Umbilical cord (tissue), 2 donors: ENCODE measurements around the gene PSORS1C2. TPM values are rescaled to one million over a fixed set of nuclear protein-coding genes. Genes with fewer than 3 reads are reported as not detected.
"Not testable (repeated sequence)": the region's sequence is repeated elsewhere in the genome, so short reads cannot be mapped to it uniquely, and the experiment has no call there.

Experiments used
- DNase-seq: peaks from one replicate; pipeline ENCODE4 v3.0.0-alpha.2; 2015; ENCODE audit warnings: low spot score
- total RNA-seq: library from RNA; depleted of rRNA; stranded (reverse); fragments of >200 nt; gene quantifications from one replicate; pipeline ENCODE4 v1.2.3, GENCODE V29; 2014; ENCODE audit warnings: low replicate concordance; ENCODE audit not compliant: insufficient read depth

PSORS1C2 gene
- total RNA-seq, 1 donor from 2014 or later, result not detected

GRCh38 chr6:31165986-31166385 is 27.1 kb upstream of the PSORS1C2 start:
- DNase-seq, result no peak

- DNase-seq, result not testable (repeated sequence)
Observed at GRCh38 chr6:31165064-31165832, 26.4 kb upstream of the PSORS1C2 start.

- DNase-seq, result not testable (repeated sequence)
Observed at GRCh38 chr6:31164475-31165063, 25.7 kb upstream of the PSORS1C2 start.

GRCh38 chr6:31163922-31164321 is 25.1 kb upstream of the PSORS1C2 start:
- no peak for DNase-seq

- DNase-seq, result no peak
Observed at GRCh38 chr6:31162463-31163165, 23.7 kb upstream of the PSORS1C2 start.

- DNase-seq, result no peak
Observed at GRCh38 chr6:31161216-31162126, 22.6 kb upstream of the PSORS1C2 start.

GRCh38 chr6:31158863-31159855 is 20.3 kb upstream of the PSORS1C2 start:
- peak; percentile 11 for DNase-seq

GRCh38 chr6:31158140-31158862 is 19.4 kb upstream of the PSORS1C2 start, which contains the start of gene TCF19:
TCF19 (plus strand) TSS chr6:31158589; CDS start chr6:31159470, 881 bp downstream.
- peak; percentile 100 for DNase-seq

- DNase-seq, result no peak
Observed at GRCh38 chr6:31157513-31158139, 18.8 kb upstream of the PSORS1C2 start, which contains the start of gene CCHCR1. CCHCR1 (minus strand) TSS chr6:31157802; CDS start chr6:31157600, 202 bp downstream.

- no peak for DNase-seq
Observed at GRCh38 chr6:31156641-31157040, 17.8 kb upstream of the PSORS1C2 start.

- no peak for DNase-seq
Observed at GRCh38 chr6:31154436-31154835, 15.6 kb upstream of the PSORS1C2 start.

- no peak for DNase-seq
Observed at GRCh38 chr6:31152781-31153180, 13.9 kb upstream of the PSORS1C2 start.

GRCh38 chr6:31149827-31150447 is 11.1 kb upstream of the PSORS1C2 start:
- DNase-seq, result no peak

- DNase-seq, result no peak
Observed at GRCh38 chr6:31145386-31145785, 6.5 kb upstream of the PSORS1C2 start.

GRCh38 chr6:31144970-31145340 is 6.1 kb upstream of the PSORS1C2 start:
- no peak for DNase-seq

GRCh38 chr6:31144296-31144969 is 5.6 kb upstream of the PSORS1C2 start:
- no peak for DNase-seq

- DNase-seq, result peak; percentile 58
Observed at GRCh38 chr6:31143148-31143547, 4.3 kb upstream of the PSORS1C2 start.

- DNase-seq, result no peak
Observed at GRCh38 chr6:31142361-31142761, 3.5 kb upstream of the PSORS1C2 start.
